Neutrophil (primary cell): Measurements from ENCODE around the gene NFRKB.
"Not testable (repeated sequence)": the region's sequence is repeated elsewhere in the genome, so short reads cannot be mapped to it uniquely, and the experiment has no call there.

ENCODE experiments used
- H3K27ac ChIP-seq: fragments of 200-600 bp; sonication (generic); 2 replicates; pipeline ENCODE4 v1.5.1; 2016; ENCODE audit warnings: mild to moderate bottlenecking, moderate library complexity
- H3K27me3 ChIP-seq: fragments of 200-600 bp; sonication (generic); 2 replicates; pipeline ENCODE4 v1.6.0; 2016; ENCODE audit warnings: mild to moderate bottlenecking
- H3K36me3 ChIP-seq: fragments of 200-600 bp; sonication (generic); 2 replicates; pipeline ENCODE4 v1.5.1; 2017
- H3K4me1 ChIP-seq, 2 experiments: fragments of 200-600 bp in 1 of 2; sonication (generic) in 1 of 2; 1 replicate in 1 of 2; 2 replicates in 1 of 2; pipeline versions ENCODE4 v1.5.1 to v1.6.1; 2013 to 2016; ENCODE audit warnings: low read depth in 1 of 2, low read length in 1 of 2, mild to moderate bottlenecking in 1 of 2, moderate library complexity in 1 of 2; ENCODE audit not compliant: control insufficient read depth in 1 of 2, insufficient read depth in 1 of 2
- H3K4me3 ChIP-seq, 2 experiments: fragments of 200-600 bp in 1 of 2; sonication (generic) in 1 of 2; 1 replicate in 1 of 2; 2 replicates in 1 of 2; pipeline ENCODE4 v1.5.1; 2013 to 2016; ENCODE audit warnings: low read depth in 1 of 2, low read length in 1 of 2, mild to moderate bottlenecking in 1 of 2, moderate library complexity in 1 of 2
- H3K9me3 ChIP-seq: fragments of 200-600 bp; sonication (generic); 2 replicates; pipeline ENCODE4 v1.5.1; 2016
- TF ChIP-seq, protein P1 (sequence below): fragments of 200-600 bp; sonication (generic); IDR thresholded peaks from 2 replicates; pipeline ENCODE4 v1.5.1; 2016; ENCODE audit warnings: antibody characterized with exemption

Gene NFRKB

GRCh38 chr11:129880311-129880710, 15.1 kb downstream of the NFRKB start:
- TF ChIP-seq, protein P1, sequence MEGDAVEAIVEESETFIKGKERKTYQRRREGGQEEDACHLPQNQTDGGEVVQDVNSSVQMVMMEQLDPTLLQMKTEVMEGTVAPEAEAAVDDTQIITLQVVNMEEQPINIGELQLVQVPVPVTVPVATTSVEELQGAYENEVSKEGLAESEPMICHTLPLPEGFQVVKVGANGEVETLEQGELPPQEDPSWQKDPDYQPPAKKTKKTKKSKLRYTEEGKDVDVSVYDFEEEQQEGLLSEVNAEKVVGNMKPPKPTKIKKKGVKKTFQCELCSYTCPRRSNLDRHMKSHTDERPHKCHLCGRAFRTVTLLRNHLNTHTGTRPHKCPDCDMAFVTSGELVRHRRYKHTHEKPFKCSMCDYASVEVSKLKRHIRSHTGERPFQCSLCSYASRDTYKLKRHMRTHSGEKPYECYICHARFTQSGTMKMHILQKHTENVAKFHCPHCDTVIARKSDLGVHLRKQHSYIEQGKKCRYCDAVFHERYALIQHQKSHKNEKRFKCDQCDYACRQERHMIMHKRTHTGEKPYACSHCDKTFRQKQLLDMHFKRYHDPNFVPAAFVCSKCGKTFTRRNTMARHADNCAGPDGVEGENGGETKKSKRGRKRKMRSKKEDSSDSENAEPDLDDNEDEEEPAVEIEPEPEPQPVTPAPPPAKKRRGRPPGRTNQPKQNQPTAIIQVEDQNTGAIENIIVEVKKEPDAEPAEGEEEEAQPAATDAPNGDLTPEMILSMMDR: no peak
- Histone ChIP-seq H3K4me3 (no peak overlapping the region), H3K9me3 (no peaks in the 10 kb centered on the region), H3K36me3 (peaks cover 100% of the 10 kb centered on the region), H3K4me1 (no peaks in the 10 kb centered on the region), H3K27me3 (no peaks in the 10 kb centered on the region), H3K27ac (no peak overlapping the region)

DNA sequence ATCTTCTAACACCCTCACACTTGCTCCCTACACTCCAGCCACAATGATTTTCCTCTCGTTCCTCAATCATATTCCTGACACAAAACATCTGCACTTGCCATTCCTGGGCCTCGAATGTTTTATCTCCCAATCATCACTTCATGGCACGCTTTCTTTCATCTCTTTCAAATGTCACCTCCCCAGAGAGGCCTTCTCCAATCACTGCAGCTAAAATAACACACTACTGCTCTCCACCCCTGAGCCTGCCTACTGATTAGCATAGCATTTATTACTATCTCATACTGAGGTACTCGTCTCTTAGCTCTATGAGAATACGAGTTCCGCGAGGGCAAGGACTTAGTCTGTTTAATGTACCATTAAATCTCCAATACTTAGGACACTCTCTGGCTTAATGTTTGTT, 23.5 kb downstream of the NFRKB start:
- H3K27ac ChIP-seq: no peak overlapping the region
- peaks cover 95% of the 10 kb centered on the region for H3K36me3 ChIP-seq
- no peaks in the 10 kb centered on the region for H3K9me3 ChIP-seq
- peaks cover 0 to 3% of the 10 kb centered on the region in 2 experiments for H3K4me1 ChIP-seq
- H3K27me3 ChIP-seq: no peaks in the 10 kb centered on the region
- TF ChIP-seq, protein P1: no peak
- no peak overlapping the region for H3K4me3 ChIP-seq

- Histone ChIP-seq H3K36me3 (peaks cover 92% of the 10 kb centered on the region), H3K4me1 (peaks cover 5 to 19% of the 10 kb centered on the region in 2 experiments)
- H3K27ac ChIP-seq, H3K27me3 ChIP-seq, H3K4me3 ChIP-seq, H3K9me3 ChIP-seq: not testable (repeated sequence)
These were observed 26.8 kb downstream of the NFRKB start for GRCh38 chr11:129868626-129869025.

DNA sequence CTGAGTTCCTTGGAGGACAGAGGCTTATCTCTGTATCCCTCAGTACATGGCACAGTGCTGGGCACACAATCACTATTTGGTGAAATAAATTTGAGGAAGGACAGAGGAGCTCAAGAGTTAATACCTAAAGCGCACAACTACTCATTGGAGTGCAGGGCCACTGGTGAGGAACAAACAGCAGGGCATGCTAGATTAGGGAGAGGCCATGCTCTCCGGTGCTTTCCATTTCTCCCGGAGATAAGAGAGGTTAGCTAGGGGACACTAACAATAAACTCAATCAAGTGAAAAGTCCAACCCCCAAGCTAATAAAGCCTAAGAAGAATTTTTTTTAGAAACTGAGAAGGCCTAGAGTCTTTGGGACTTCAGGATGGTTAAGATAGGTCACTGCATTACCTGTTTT, 29.1 kb downstream of the NFRKB start:
- TF ChIP-seq, protein P1: no peak
- Histone ChIP-seq H3K9me3 (no peaks in the 10 kb centered on the region), H3K27ac (no peak overlapping the region), H3K36me3 (peaks cover 90% of the 10 kb centered on the region), H3K4me3 (no peak overlapping the region), H3K27me3 (no peaks in the 10 kb centered on the region), H3K4me1 (peaks cover 5 to 19% of the 10 kb centered on the region in 2 experiments)

DNA sequence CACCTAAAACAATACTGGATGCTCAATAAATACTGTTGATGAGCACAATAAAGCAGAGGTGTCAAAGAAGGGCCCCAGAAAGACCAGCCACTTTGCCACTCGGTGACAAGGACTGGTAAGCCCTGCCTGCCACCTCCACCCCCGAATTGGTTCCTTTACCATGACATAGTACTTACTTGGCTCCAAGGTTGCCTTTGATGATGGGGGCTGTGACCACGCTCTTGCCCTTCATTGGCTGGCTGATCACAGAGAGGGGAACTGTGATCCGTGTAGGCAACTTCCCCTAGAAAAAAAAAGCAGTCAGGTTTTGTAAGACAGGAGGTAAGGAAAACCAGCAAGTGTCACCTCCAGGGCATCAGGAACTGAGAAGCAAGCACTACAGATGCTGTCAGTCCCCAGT, 29.7 kb downstream of the NFRKB start:
- H3K36me3 ChIP-seq: peaks cover 90% of the 10 kb centered on the region
- H3K4me3 ChIP-seq: no peak overlapping the region
- H3K9me3 ChIP-seq: no peaks in the 10 kb centered on the region
- TF ChIP-seq, protein P1: no peak
- no peak overlapping the region for H3K27ac ChIP-seq
- H3K27me3 ChIP-seq: no peaks in the 10 kb centered on the region
- H3K4me1 ChIP-seq: peaks cover 5 to 19% of the 10 kb centered on the region in 2 experiments

- no peak overlapping the region for H3K4me3 ChIP-seq
- TF ChIP-seq, protein P1: no peak
- peaks cover 90% of the 10 kb centered on the region for H3K36me3 ChIP-seq
- H3K9me3 ChIP-seq: no peaks in the 10 kb centered on the region
- no peak overlapping the region for H3K27ac ChIP-seq
- no peaks in the 10 kb centered on the region for H3K27me3 ChIP-seq
- peaks cover 5 to 19% of the 10 kb centered on the region in 2 experiments for H3K4me1 ChIP-seq
These were observed 30.6 kb downstream of the NFRKB start for GRCh38 chr11:129864811-129865210.
